Activated gamma-delta T cell treated with Interleukin-2 at 50 U/mL for 16 hours (primary cell): Measurements from ENCODE around the gene DDX56.
"Not testable (repeated sequence)": the region's sequence is repeated elsewhere in the genome, so short reads cannot be mapped to it uniquely, and the experiment has no call there.

Experiments used
- DNase-seq: peaks from one replicate; pipeline ENCODE4 v3.0.0-alpha.2; 2020

Gene DDX56

GRCh38 chr7:44595934-44596635, 22.4 kb upstream of the DDX56 start:
- DNase-seq, result no peak

- DNase-seq, result no peak
These were observed 17.2 kb upstream of the DDX56 start for GRCh38 chr7:44590910-44591309.

GRCh38 chr7:44587843-44588711, 14.4 kb upstream of the DDX56 start:
- peak; percentile 68 for DNase-seq

GRCh38 chr7:44583146-44583865, 9.6 kb upstream of the DDX56 start:
- DNase-seq, result no peak

GRCh38 chr7:44581879-44582603, 8.3 kb upstream of the DDX56 start, which contains the start of gene TMED4:
Gene TMED4, minus strand, starts transcription at chr7:44582231. Its CDS starts 25 bp downstream, at chr7:44582206.
- DNase-seq, result peak; percentile 100

- DNase-seq, result peak; percentile 38
These were observed 7.5 kb upstream of the DDX56 start for GRCh38 chr7:44580945-44581878.

- no peak for DNase-seq
These were observed 2.5 kb upstream of the DDX56 start for GRCh38 chr7:44576228-44576627.

GRCh38 chr7:44575054-44575453, 1.3 kb upstream of the DDX56 start:
- DNase-seq, result no peak

- DNase-seq, result no peak
These were observed 672 bp upstream of the DDX56 start for GRCh38 chr7:44574287-44574872.

GRCh38 chr7:44572771-44573170, 937 bp downstream of the DDX56 start:
- DNase-seq, result no peak

GRCh38 chr7:44569959-44570358, 3.7 kb downstream of the DDX56 start:
- no peak for DNase-seq

- DNase-seq, result no peak
These were observed 4.7 kb downstream of the DDX56 start for GRCh38 chr7:44568771-44569560.

GRCh38 chr7:44567884-44568283, 5.8 kb downstream of the DDX56 start:
- DNase-seq, result no peak

- DNase-seq, result no peak
These were observed 7.0 kb downstream of the DDX56 start for GRCh38 chr7:44566680-44567079.

- DNase-seq, result no peak
These were observed 7.7 kb downstream of the DDX56 start for GRCh38 chr7:44565795-44566559.

GRCh38 chr7:44565097-44565794, 8.5 kb downstream of the DDX56 start:
- DNase-seq, result peak; percentile 59

- no peak for DNase-seq
These were observed 9.1 kb downstream of the DDX56 start for GRCh38 chr7:44564606-44565005.

- no peak for DNase-seq
These were observed 10.5 kb downstream of the DDX56 start for GRCh38 chr7:44563171-44563679.

GRCh38 chr7:44562622-44562962, 11.1 kb downstream of the DDX56 start:
- DNase-seq, result not testable (repeated sequence)
